Choroid plexus epithelial cell (primary cell): Measurements from ENCODE around the gene DNAH12.

Source experiments
- DNase-seq: peaks from one replicate; pipeline ENCODE4 v3.0.0-alpha.2; 2010; ENCODE audit warnings: low read depth
- H3K4me3 ChIP-seq: 2 replicates; pipeline ENCODE4 v1.5.1; 2011; ENCODE audit warnings: low read depth, mild to moderate bottlenecking, control low read depth, low read length, moderate library complexity
- TF ChIP-seq, protein P1 (sequence below): conservative IDR thresholded peaks from 2 replicates; pipeline ENCODE4 v1.5.1; 2011; ENCODE audit warnings: low read depth, mild to moderate bottlenecking, control low read depth, inconsistent platforms, low read length, moderate library complexity

DNAH12 gene

DNA sequence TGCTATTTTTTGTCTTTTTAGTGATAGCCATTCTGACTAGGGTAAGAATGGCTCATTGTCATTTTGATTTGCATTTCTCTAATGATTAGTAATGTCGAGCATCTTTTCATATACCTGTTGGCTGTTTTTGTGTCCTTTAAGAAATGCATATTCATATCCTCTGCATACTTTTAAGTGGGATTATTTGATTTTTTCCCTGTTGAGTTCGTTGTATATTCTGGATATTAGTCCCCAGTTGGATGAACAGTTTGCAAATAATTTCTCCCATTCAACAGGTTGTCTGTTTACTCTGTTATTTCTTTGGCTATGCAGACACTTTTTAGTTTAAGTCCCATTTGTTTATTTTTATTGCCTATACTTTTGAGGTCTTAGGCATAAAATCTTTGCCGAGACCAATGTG lies 282.2 kb downstream of the DNAH12 start:
- H3K4me3 ChIP-seq, result no peak overlapping the region
- TF ChIP-seq, protein P1, sequence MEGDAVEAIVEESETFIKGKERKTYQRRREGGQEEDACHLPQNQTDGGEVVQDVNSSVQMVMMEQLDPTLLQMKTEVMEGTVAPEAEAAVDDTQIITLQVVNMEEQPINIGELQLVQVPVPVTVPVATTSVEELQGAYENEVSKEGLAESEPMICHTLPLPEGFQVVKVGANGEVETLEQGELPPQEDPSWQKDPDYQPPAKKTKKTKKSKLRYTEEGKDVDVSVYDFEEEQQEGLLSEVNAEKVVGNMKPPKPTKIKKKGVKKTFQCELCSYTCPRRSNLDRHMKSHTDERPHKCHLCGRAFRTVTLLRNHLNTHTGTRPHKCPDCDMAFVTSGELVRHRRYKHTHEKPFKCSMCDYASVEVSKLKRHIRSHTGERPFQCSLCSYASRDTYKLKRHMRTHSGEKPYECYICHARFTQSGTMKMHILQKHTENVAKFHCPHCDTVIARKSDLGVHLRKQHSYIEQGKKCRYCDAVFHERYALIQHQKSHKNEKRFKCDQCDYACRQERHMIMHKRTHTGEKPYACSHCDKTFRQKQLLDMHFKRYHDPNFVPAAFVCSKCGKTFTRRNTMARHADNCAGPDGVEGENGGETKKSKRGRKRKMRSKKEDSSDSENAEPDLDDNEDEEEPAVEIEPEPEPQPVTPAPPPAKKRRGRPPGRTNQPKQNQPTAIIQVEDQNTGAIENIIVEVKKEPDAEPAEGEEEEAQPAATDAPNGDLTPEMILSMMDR, result no peak
- DNase-seq, result no peak

GRCh38 chr3:57261119-57261518 lies 283.0 kb downstream of the DNAH12 start:
- H3K4me3 ChIP-seq, result no peak overlapping the region
- no peak for DNase-seq
- TF ChIP-seq, protein P1, result no peak

DNA sequence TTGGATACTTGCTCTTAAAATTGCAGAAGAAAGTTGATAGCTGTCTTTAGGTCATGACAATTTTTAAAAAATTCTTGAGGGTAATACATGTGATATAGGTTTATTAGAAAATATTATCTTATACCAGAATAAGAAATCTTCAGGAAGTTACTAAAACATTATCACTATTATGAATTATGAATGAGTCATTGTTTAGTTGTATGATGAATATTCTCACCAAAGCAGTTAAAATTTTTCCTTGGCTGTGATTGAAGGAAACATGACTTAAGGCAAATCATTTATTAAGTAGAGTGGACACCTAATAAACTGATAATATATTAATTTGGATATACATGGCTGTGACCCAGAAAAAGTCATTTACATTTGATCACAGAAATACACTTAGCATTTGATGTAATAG lies 286.5 kb downstream of the DNAH12 start:
- DNase-seq, result no peak
- TF ChIP-seq, protein P1, result no peak
- no peak overlapping the region for H3K4me3 ChIP-seq

DNA sequence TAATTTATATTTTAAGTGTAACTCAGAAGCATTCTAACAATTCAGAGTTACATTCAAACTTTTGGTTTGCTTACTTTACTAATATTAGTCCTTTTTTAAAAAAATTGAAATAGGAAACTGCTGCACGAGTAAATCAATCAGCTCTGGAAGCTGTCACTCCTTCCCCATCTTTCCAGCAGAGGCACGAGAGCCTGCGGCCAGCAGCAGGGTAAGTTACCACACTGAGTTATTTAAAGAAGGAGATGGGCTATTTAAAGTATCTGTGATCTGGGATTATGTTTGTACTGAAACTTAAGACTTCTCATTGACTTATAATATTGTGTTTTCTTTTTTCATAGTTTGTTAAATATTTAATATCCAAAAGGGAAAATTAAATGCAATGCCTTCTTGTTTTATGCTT lies 287.3 kb downstream of the DNAH12 start:
- H3K4me3 ChIP-seq, result no peak overlapping the region
- TF ChIP-seq, protein P1, result no peak
- no peak for DNase-seq

- no peak for DNase-seq
- TF ChIP-seq, protein P1, result no peak
- no peak overlapping the region for H3K4me3 ChIP-seq
Observed at GRCh38 chr3:57252404-57252803, 291.7 kb downstream of the DNAH12 start.

DNA sequence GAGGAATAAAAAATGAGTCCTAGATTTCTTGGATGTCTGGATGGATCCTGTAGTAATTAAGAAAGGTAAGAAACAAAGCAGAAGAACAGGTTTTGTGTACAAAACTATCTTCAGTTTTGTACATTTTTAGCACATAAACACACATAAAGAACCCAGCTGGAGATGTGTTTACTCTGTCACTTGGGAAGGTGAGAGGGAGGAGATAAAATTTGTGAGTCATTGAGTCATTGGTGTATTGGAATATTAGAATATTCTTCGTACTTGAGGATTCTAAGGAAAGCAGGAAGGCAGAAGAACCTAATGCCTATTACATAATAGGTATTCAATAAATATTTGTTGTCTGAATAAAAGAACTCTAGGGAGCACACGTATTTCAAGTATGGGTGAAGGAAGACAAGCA lies 299.2 kb downstream of the DNAH12 start:
- DNase-seq, result no peak
- TF ChIP-seq, protein P1, result no peak
- no peak overlapping the region for H3K4me3 ChIP-seq
